ENCODE data around the gene GASK1A.

DNA sequence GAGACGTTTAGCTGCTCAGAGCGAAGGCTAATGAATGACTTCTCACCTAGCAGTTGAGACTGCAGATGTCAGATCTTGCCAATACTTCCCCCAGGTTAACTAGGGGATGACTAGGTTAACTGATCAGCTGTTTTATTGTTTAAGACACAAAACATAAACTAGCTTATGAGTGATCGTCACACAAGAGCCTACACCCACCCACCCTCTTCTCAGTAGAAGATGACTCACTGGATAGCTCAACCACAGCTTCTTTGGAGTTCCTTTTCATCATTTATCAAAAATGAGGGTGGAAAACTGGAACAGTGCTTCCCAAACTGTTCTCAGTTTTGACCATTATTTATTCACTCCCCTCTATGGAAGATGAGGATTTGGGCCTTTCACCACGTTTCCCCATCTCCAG, 25.2 kb downstream of the GASK1A start:
- TF ChIP-seq, protein P1, sequence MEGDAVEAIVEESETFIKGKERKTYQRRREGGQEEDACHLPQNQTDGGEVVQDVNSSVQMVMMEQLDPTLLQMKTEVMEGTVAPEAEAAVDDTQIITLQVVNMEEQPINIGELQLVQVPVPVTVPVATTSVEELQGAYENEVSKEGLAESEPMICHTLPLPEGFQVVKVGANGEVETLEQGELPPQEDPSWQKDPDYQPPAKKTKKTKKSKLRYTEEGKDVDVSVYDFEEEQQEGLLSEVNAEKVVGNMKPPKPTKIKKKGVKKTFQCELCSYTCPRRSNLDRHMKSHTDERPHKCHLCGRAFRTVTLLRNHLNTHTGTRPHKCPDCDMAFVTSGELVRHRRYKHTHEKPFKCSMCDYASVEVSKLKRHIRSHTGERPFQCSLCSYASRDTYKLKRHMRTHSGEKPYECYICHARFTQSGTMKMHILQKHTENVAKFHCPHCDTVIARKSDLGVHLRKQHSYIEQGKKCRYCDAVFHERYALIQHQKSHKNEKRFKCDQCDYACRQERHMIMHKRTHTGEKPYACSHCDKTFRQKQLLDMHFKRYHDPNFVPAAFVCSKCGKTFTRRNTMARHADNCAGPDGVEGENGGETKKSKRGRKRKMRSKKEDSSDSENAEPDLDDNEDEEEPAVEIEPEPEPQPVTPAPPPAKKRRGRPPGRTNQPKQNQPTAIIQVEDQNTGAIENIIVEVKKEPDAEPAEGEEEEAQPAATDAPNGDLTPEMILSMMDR (conservative IDR thresholded peaks at IDR 0.05; ENCODE audit: low read length), result no peak
- TF ChIP-seq EZH2phosphoT487 (IDR thresholded peaks at IDR 0.05; ENCODE audit: borderline replicate concordance, low read depth, low read length), result no peak

Data from OCI-LY7 (cell line).